CD4-positive, CD25-positive, alpha-beta regulatory T cell (primary cell): ENCODE data around the gene ACY1. TPM values are rescaled to one million over a fixed set of nuclear protein-coding genes. Genes with fewer than 3 reads are reported as not detected.

Experiments
- ATAC-seq, 2 donors: fragments of 150-1000 bp; cut with Tn5 transposase; one replicate each; pipeline ENCODE4 v1.10.0; 2021; ENCODE audit warnings: low read depth in 2 of 2, moderate number of reproducible peaks in 2 of 2, moderate library complexity in 1 of 2
- DNase-seq, 3 donors: peaks; one replicate each; pipeline versions ENCODE4 v3.0.0 to v3.0.0-alpha.2; 2012 to 2022; ENCODE audit warnings: mixed read lengths in 1 of 3
- H3K27ac ChIP-seq: one replicate; pipeline ENCODE4 v1.7.0; 2013; ENCODE audit warnings: mild to moderate bottlenecking, low read length; ENCODE audit not compliant: insufficient read depth, poor library complexity, severe bottlenecking
- H3K27me3 ChIP-seq: one replicate; pipeline ENCODE4 v1.7.0; 2013; ENCODE audit warnings: low read length; ENCODE audit not compliant: control insufficient read depth, insufficient read depth
- H3K36me3 ChIP-seq: one replicate; pipeline ENCODE4 v1.7.0; 2013; ENCODE audit warnings: mild to moderate bottlenecking, low read length, moderate library complexity; ENCODE audit not compliant: control insufficient read depth, insufficient read depth
- H3K4me1 ChIP-seq: 2 replicates; pipeline ENCODE4 v1.7.0; 2013; ENCODE audit warnings: mild to moderate bottlenecking, low read length; ENCODE audit not compliant: insufficient read depth, control insufficient read depth, poor library complexity, severe bottlenecking
- H3K4me3 ChIP-seq: one replicate; pipeline ENCODE4 v1.7.0; 2013; ENCODE audit warnings: low read depth, mild to moderate bottlenecking, low read length, moderate library complexity
- H3K9me3 ChIP-seq, 2 experiments: 1 replicate in 1 of 2; 2 replicates in 1 of 2; pipeline ENCODE4 v1.7.0; 2013; ENCODE audit warnings: low read length in 2 of 2, mild to moderate bottlenecking in 1 of 2, moderate library complexity in 1 of 2; ENCODE audit not compliant: control insufficient read depth in 2 of 2
- H3K27ac Mint-ChIP-seq, 3 donors: one replicate each; pipeline ENCODE4 v1.8.0; 2020 to 2022; ENCODE audit warnings: mild to moderate bottlenecking in 3 of 3, mixed read lengths in 3 of 3, moderate library complexity in 2 of 3
- H3K27me3 Mint-ChIP-seq: one replicate; pipeline ENCODE4 v1.8.0; 2022; ENCODE audit warnings: mild to moderate bottlenecking, mixed read lengths
- H3K36me3 Mint-ChIP-seq: one replicate; pipeline ENCODE4 v1.8.0; 2020; ENCODE audit warnings: mixed read lengths
- H3K4me1 Mint-ChIP-seq, 4 donors: one replicate each; pipeline ENCODE4 v1.8.0; 2020 to 2022; ENCODE audit warnings: mixed read lengths in 4 of 4, mild to moderate bottlenecking in 1 of 4
- H3K4me3 Mint-ChIP-seq, 4 donors: one replicate each; pipeline ENCODE4 v1.8.0; 2020 to 2022; ENCODE audit warnings: mild to moderate bottlenecking in 4 of 4, mixed read lengths in 4 of 4, moderate library complexity in 3 of 4
- H3K9me3 Mint-ChIP-seq, 7 donors: one replicate each; pipeline ENCODE4 v1.8.0; 2020 to 2022; ENCODE audit warnings: mixed read lengths in 7 of 7, mild to moderate bottlenecking in 3 of 7, moderate library complexity in 2 of 7
- polyA plus RNA-seq, 4 donors: library from polyadenylated mRNA; unstranded; fragments of 300-500 nt; fragmentation: Illumina TruSeq; gene quantifications; one replicate each; pipeline ENCODE4 v1.2.3, GENCODE V29; 2021
- total RNA-seq: library from RNA; stranded (reverse); gene quantifications from one replicate; pipeline ENCODE4 v1.2.3, GENCODE V29; 2022

ACY1 gene
- total and polyA plus RNA-seq, 5 donors from 2014 or later = 6.4 to 14.7 (median 10.9) TPM

- Histone ChIP-seq H3K9me3 (no peaks in the 10 kb centered on the region), H3K27ac (no peak overlapping the region), H3K36me3 (no peaks in the 10 kb centered on the region), H3K4me1 (peaks cover 22% of the 10 kb centered on the region), H3K4me3 (no peak overlapping the region), H3K27me3 (no peaks in the 10 kb centered on the region)
- Mint-ChIP-seq H3K27me3 (no peaks in the 10 kb centered on the region), H3K27ac (peak overlapping the region in 1 of 3 donors; percentile 65), H3K4me1 (peaks cover 0 to 34% (median 10%) of the 10 kb centered on the region in 4 donors), H3K4me3 (peak overlapping the region in 2 of 4 donors; percentile 32 to 61), H3K36me3 (no peaks in the 10 kb centered on the region), H3K9me3 (no peaks in the 10 kb centered on the region)
- DNase-seq (no peak), ATAC-seq (no peak)
These were observed 18.8 kb upstream of the ACY1 start for GRCh38 chr3:51964521-51964920.

GRCh38 chr3:51966016-51966415, 17.3 kb upstream of the ACY1 start:
- Histone ChIP-seq H3K27me3 (no peaks in the 10 kb centered on the region), H3K9me3 (no peaks in the 10 kb centered on the region), H3K4me1 (peaks cover 22% of the 10 kb centered on the region), H3K27ac (no peak overlapping the region), H3K36me3 (no peaks in the 10 kb centered on the region), H3K4me3 (no peak overlapping the region)
- no peaks in the 10 kb centered on the region for H3K9me3 Mint-ChIP-seq
- ATAC-seq = no peak
- H3K4me3 Mint-ChIP-seq = peak overlapping the region; percentile 36 to 94 (median 79)
- no peak for DNase-seq
- H3K27ac Mint-ChIP-seq = peak overlapping the region in 1 of 3 donors; percentile 46
- H3K4me1 Mint-ChIP-seq = peaks cover 0 to 43% (median 12%) of the 10 kb centered on the region in 4 donors
- H3K36me3 Mint-ChIP-seq = no peaks in the 10 kb centered on the region
- H3K27me3 Mint-ChIP-seq = no peaks in the 10 kb centered on the region

- Histone ChIP-seq H3K9me3 (no peaks in the 10 kb centered on the region), H3K4me3 (peak overlapping the region; percentile 59), H3K27me3 (no peaks in the 10 kb centered on the region), H3K36me3 (no peaks in the 10 kb centered on the region), H3K27ac (no peak overlapping the region), H3K4me1 (peaks cover 22% of the 10 kb centered on the region)
- Mint-ChIP-seq H3K27me3 (no peaks in the 10 kb centered on the region), H3K36me3 (no peaks in the 10 kb centered on the region), H3K27ac (peak overlapping the region; percentile 56 to 77 (median 65)), H3K9me3 (no peaks in the 10 kb centered on the region), H3K4me1 (peaks cover 0 to 47% (median 14%) of the 10 kb centered on the region in 4 donors), H3K4me3 (peak overlapping the region; percentile 82 to 88 (median 86))
- DNase-seq = no peak
- no peak for ATAC-seq
These were observed 16.8 kb upstream of the ACY1 start for GRCh38 chr3:51966486-51966885.

- Histone ChIP-seq H3K4me1 (peaks cover 22% of the 10 kb centered on the region), H3K27me3 (no peaks in the 10 kb centered on the region), H3K36me3 (no peaks in the 10 kb centered on the region), H3K4me3 (peak overlapping the region; percentile 59), H3K9me3 (no peaks in the 10 kb centered on the region), H3K27ac (no peak overlapping the region)
- no peaks in the 10 kb centered on the region for H3K9me3 Mint-ChIP-seq
- DNase-seq (peak in 1 of 3 donors; percentile 25), ATAC-seq (peak; percentile 53 to 71)
- peak overlapping the region; percentile 82 to 88 (median 86) for H3K4me3 Mint-ChIP-seq
- no peaks in the 10 kb centered on the region for H3K27me3 Mint-ChIP-seq
- H3K36me3 Mint-ChIP-seq = no peaks in the 10 kb centered on the region
- H3K27ac Mint-ChIP-seq = peak overlapping the region; percentile 56 to 77 (median 65)
- H3K4me1 Mint-ChIP-seq = peaks cover 0 to 47% (median 14%) of the 10 kb centered on the region in 4 donors
These were observed 16.4 kb upstream of the ACY1 start for GRCh38 chr3:51966922-51967383.

GRCh38 chr3:51967384-51968169, 15.8 kb upstream of the ACY1 start, which contains the start of gene PCBP4:
Gene PCBP4 (minus strand): TSS chr3:51967454. CDS start chr3:51961240, 6,214 bp downstream.
- no peaks in the 10 kb centered on the region for H3K27me3 Mint-ChIP-seq
- H3K36me3 Mint-ChIP-seq = no peaks in the 10 kb centered on the region
- DNase-seq (peak; percentile 31 to 43 (median 35)), ATAC-seq (peak; percentile 56 to 59)
- peak within 1 kb of the TSS; percentile 86 to 97 (median 90) for H3K4me3 Mint-ChIP-seq
- no peaks in the 10 kb centered on the region for H3K36me3 ChIP-seq
- H3K27ac Mint-ChIP-seq = peak within 1 kb of the TSS; percentile 71 to 87 (median 77)
- peaks cover 24% of the 10 kb centered on the region for H3K4me1 ChIP-seq
- H3K9me3 ChIP-seq = no peaks in the 10 kb centered on the region
- H3K9me3 Mint-ChIP-seq = no peaks in the 10 kb centered on the region
- H3K27ac ChIP-seq = peak within 1 kb of the TSS; percentile 47
- peak within 1 kb of the TSS; percentile 59 for H3K4me3 ChIP-seq
- peaks cover 0 to 50% (median 14%) of the 10 kb centered on the region in 4 donors for H3K4me1 Mint-ChIP-seq
- no peaks in the 10 kb centered on the region for H3K27me3 ChIP-seq

- Mint-ChIP-seq H3K27ac (peak overlapping the region; percentile 37 to 87 (median 71)), H3K27me3 (no peaks in the 10 kb centered on the region), H3K4me3 (peak overlapping the region; percentile 84 to 97 (median 90)), H3K9me3 (no peaks in the 10 kb centered on the region), H3K36me3 (no peaks in the 10 kb centered on the region), H3K4me1 (peaks cover 0 to 51% (median 14%) of the 10 kb centered on the region in 4 donors)
- Histone ChIP-seq H3K36me3 (no peaks in the 10 kb centered on the region), H3K27ac (peak overlapping the region; percentile 47), H3K4me1 (peaks cover 26% of the 10 kb centered on the region), H3K27me3 (no peaks in the 10 kb centered on the region), H3K4me3 (no peak overlapping the region), H3K9me3 (no peaks in the 10 kb centered on the region)
- ATAC-seq = no peak
- no peak for DNase-seq
These were observed 15.1 kb upstream of the ACY1 start for GRCh38 chr3:51968170-51968775.

GRCh38 chr3:51968883-51969678, 14.3 kb upstream of the ACY1 start:
- peaks cover 3 to 56% (median 20%) of the 10 kb centered on the region in 4 donors for H3K4me1 Mint-ChIP-seq
- Histone ChIP-seq H3K9me3 (no peaks in the 10 kb centered on the region), H3K4me3 (no peak overlapping the region), H3K36me3 (no peaks in the 10 kb centered on the region), H3K27ac (no peak overlapping the region), H3K27me3 (no peaks in the 10 kb centered on the region), H3K4me1 (peaks cover 32% of the 10 kb centered on the region)
- ATAC-seq = no peak
- peak overlapping the region; percentile 34 to 38 (median 37) for H3K27ac Mint-ChIP-seq
- DNase-seq = no peak
- H3K27me3 Mint-ChIP-seq = peaks cover 2% of the 10 kb centered on the region
- peak overlapping the region; percentile 66 to 97 (median 88) for H3K4me3 Mint-ChIP-seq
- no peaks in the 10 kb centered on the region for H3K36me3 Mint-ChIP-seq
- no peaks in the 10 kb centered on the region for H3K9me3 Mint-ChIP-seq
